Tibial nerve (tissue), 4 donors: ENCODE measurements around the gene PARD3B.
"Not testable (repeated sequence)": the region's sequence is repeated elsewhere in the genome, so short reads cannot be mapped to it uniquely, and the experiment has no call there.

ENCODE experiments used
- EP300 ChIP-seq, 2 donors: sonication (generic); formaldehyde crosslinking; IDR thresholded peaks; one replicate each; pipeline ENCODE4 v1.6.1; 2017; ENCODE audit warnings: antibody characterized with exemption in 2 of 2, mild to moderate bottlenecking in 1 of 2
- POLR2A ChIP-seq, 2 donors: fragments of 450-650 bp; IDR thresholded peaks; one replicate each; pipeline ENCODE4 v1.6.1; 2017; ENCODE audit warnings: antibody characterized with exemption in 2 of 2, mild to moderate bottlenecking in 2 of 2, moderate library complexity in 2 of 2
- TF ChIP-seq, protein P1 (sequence below), 5 experiments: fragments of 200-600 bp in 3 of 5; fragments of 450-650 bp in 2 of 5; sonication (generic) in 3 of 5; IDR thresholded peaks; one replicate each; pipeline ENCODE4 v1.5.1; 2016 to 2019; ENCODE audit warnings: antibody characterized with exemption in 5 of 5, mild to moderate bottlenecking in 3 of 5, moderate library complexity in 2 of 5

DNA sequence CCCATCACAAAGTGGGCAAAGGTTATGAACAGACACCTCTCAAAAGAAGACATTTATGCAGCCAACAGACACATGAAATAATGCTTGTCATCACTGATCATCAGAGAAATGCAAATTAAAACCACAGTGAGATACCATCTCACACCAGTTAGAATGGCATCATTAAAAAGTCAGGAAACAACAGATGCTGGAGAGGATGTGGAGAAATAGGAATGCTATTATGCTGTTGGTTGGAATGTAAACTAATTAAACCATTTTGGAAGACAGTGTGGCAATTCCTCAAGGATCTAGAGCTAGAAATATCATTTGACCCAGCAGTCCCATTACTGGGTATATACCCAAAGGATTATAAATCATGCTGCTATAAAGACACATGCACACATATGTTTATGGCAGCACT is 14.1 kb downstream of the PARD3B start:
- TF ChIP-seq, protein P1, sequence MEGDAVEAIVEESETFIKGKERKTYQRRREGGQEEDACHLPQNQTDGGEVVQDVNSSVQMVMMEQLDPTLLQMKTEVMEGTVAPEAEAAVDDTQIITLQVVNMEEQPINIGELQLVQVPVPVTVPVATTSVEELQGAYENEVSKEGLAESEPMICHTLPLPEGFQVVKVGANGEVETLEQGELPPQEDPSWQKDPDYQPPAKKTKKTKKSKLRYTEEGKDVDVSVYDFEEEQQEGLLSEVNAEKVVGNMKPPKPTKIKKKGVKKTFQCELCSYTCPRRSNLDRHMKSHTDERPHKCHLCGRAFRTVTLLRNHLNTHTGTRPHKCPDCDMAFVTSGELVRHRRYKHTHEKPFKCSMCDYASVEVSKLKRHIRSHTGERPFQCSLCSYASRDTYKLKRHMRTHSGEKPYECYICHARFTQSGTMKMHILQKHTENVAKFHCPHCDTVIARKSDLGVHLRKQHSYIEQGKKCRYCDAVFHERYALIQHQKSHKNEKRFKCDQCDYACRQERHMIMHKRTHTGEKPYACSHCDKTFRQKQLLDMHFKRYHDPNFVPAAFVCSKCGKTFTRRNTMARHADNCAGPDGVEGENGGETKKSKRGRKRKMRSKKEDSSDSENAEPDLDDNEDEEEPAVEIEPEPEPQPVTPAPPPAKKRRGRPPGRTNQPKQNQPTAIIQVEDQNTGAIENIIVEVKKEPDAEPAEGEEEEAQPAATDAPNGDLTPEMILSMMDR (IDR thresholded peaks at IDR 0.05), result not testable (repeated sequence)
- TF ChIP-seq EP300, POLR2A (IDR thresholded peaks at IDR 0.05): not testable (repeated sequence)
